NCI-H2081 (cell line): ENCODE data around the gene PLA2G2E.
"Not testable (repeated sequence)": the region's sequence is repeated elsewhere in the genome, so short reads cannot be mapped to it uniquely, and the experiment has no call there.

ENCODE experiments used
- DNase-seq, 2 experiments: peaks; one replicate each; lab custom pipeline; 2025; lab: John Stamatoyannopoulos, UW

PLA2G2E gene

GRCh38 chr1:19882111-19883071 is 41.0 kb downstream of the PLA2G2E start, which contains the start of gene OTUD3:
TSS of gene OTUD3 (plus strand) at chr1:19882395. CDS start at chr1:19882514, 119 bp downstream.
- peak; percentile 98 for DNase-seq

DNA sequence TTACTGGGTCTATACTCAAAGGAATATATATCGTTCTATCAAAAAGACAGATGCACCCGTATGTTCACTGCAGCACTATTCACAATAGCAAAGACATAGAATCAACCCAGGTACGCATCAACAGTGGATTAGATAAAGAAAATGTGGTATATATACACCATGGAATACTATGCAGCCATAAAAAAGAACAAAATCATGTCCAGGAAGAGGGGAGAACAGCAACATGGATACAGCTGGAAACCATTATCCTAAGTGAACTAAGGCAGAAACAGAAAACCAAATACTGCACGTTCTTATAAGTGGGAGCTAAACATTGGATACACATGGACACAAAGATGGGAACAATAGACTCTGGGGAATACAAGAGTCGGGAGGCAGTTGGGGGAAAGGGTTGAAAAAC is 42.6 kb downstream of the PLA2G2E start:
- DNase-seq: not testable (repeated sequence)

DNA sequence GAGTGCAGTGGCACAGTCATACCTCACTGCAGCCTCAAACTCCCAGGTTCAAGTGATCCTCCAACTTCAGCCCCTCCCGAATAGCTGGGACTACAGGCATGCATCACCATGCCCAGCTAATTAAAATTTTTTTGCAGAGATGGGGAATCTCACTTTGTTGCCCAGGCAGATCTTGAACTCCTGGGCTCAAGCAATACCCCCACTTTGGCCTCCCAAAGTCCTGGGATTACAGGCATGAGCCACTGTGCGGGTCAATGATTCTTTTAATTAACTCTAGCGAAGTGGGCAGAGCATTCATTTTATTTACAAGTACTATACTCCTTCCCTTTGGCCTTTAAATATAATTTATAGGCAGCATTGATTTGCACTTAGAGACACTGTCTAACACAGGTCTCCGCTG is 43.8 kb downstream of the PLA2G2E start:
- DNase-seq: no peak

DNA sequence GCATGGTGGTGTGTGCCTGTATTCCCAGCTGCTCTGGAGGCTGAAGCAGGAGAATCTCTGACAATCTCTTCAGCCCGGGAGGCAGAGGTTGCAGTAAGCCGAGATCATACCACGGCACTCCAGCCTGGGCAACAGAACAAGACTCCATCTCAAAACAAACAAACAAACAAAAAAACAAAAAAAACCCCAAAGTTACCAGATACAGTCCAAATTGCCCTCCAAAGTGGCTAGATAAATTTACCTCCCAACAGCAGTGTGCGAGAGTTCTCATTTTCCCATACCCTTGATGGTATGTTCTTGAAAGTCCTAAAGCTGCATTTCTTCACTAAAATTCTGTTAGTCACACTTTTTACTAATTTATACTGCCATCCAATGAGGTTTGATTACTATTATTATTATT is 44.2 kb downstream of the PLA2G2E start:
- no peak for DNase-seq

GRCh38 chr1:19878637-19878985 is 44.8 kb downstream of the PLA2G2E start:
- DNase-seq: no peak

GRCh38 chr1:19877821-19878636 is 45.4 kb downstream of the PLA2G2E start:
- peak in 1 of 2 experiments; percentile 8 for DNase-seq

DNA sequence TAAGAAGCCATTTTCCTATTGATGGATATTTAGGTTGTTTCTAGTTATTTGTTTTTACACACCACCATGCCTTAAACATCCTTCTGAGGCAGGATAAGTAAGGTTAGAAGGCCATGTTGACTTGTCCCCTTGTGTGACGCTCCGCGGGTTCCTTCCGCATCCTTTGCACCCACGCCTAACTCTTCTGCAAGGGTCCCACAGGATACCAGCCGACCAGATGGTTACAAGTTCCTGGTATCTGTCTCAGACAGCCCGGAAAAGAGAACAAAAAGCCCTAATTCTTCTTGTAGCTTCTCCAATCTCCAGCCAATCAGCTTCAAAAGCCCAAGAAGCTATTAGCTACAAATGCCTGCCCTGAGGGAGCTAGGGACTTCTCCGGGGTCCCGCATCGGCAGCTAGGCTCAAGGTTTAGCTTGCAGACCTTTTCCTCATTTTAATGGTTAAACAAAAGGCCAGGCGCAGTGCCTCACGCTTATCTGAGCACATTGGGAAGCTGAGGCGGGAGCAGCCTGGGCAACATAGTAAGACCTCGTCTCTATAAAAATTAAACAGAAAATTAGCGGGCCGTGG is 46.2 kb downstream of the PLA2G2E start:
- no peak for DNase-seq

GRCh38 chr1:19872190-19872589 is 51.2 kb downstream of the PLA2G2E start:
- peak; percentile 80 to 90 for DNase-seq
